WI38 (cell line): ENCODE measurements around the gene GALR2.
"Not testable (repeated sequence)": the region's sequence is repeated elsewhere in the genome, so short reads cannot be mapped to it uniquely, and the experiment has no call there.

Source experiments
- H3K4me3 ChIP-seq: 2 replicates; pipeline ENCODE4 v1.5.1; 2011; ENCODE audit warnings: low read depth, mild to moderate bottlenecking, control low read depth, low read length
- CTCF ChIP-seq: IDR thresholded peaks from 2 replicates; pipeline ENCODE4 v1.5.1; 2012; ENCODE audit warnings: low read depth, mild to moderate bottlenecking, control low read depth, low read length

Gene GALR2

GRCh38 chr17:76071531-76072147, 2.9 kb upstream of the GALR2 start:
- H3K4me3 ChIP-seq, result peak overlapping the region; percentile 76
- TF ChIP-seq CTCF, result no peak

- TF ChIP-seq CTCF, result no peak
- peak within 1 kb of the TSS; percentile 76 for H3K4me3 ChIP-seq
Measured at GRCh38 chr17:76072148-76072858, 2.3 kb upstream of the GALR2 start, which contains the start of gene SRP68. TSS of gene SRP68 (minus strand) at chr17:76072517. CDS start at chr17:76072491, 26 bp downstream.

- no peak overlapping the region for H3K4me3 ChIP-seq
- TF ChIP-seq CTCF, result no peak
Measured at GRCh38 chr17:76075364-76076145, 974 bp downstream of the GALR2 start.

GRCh38 chr17:76076146-76076764, 1.7 kb downstream of the GALR2 start:
- H3K4me3 ChIP-seq, result no peak overlapping the region
- TF ChIP-seq CTCF, result no peak

GRCh38 chr17:76076765-76077583, 2.4 kb downstream of the GALR2 start:
- no peak for TF ChIP-seq CTCF

GRCh38 chr17:76077584-76078110, 3.1 kb downstream of the GALR2 start:
- no peak overlapping the region for H3K4me3 ChIP-seq
- TF ChIP-seq CTCF, result no peak

More at GRCh38 chr17:76076765-76077583, 2.4 kb downstream of the GALR2 start:
- H3K4me3 ChIP-seq, result no peak overlapping the region

GRCh38 chr17:76078370-76078769, 3.8 kb downstream of the GALR2 start:
- not testable (repeated sequence) for H3K4me3 ChIP-seq
